Esophagus muscularis mucosa (tissue), 4 donors: ENCODE results near the gene AHCYL1. TPM values are rescaled to one million over a fixed set of nuclear protein-coding genes. Genes with fewer than 3 reads are reported as not detected.

Source experiments
- DNase-seq: peaks from one replicate; pipeline ENCODE4 v3.0.0-alpha.2; 2017; ENCODE audit errors: extremely low spot score
- H3K27ac ChIP-seq, 4 donors: fragments of 200-600 bp; sonication (generic); replicated peaks in 1 of 4; 1 replicate in 3 of 4; 2 replicates in 1 of 4; pipeline ENCODE4 v1.5.1; 2016 to 2019; ENCODE audit warnings: mild to moderate bottlenecking in 1 of 4
- H3K27me3 ChIP-seq, 4 donors: fragments of 200-600 bp; sonication (generic); one replicate each; pipeline versions ENCODE4 v1.5.1 to v1.6.0; 2016 to 2019
- H3K36me3 ChIP-seq, 4 donors: fragments of 200-600 bp; sonication (generic); one replicate each; pipeline ENCODE4 v1.5.1; 2016 to 2019
- H3K4me1 ChIP-seq, 4 donors: fragments of 200-600 bp; sonication (generic); one replicate each; pipeline ENCODE4 v1.5.1; 2016 to 2019
- H3K4me3 ChIP-seq, 4 donors: fragments of 200-600 bp; sonication (generic); 1 replicate in 2 of 4; 2 replicates in 2 of 4; pipeline ENCODE4 v1.5.1; 2016 to 2019; ENCODE audit warnings: mild to moderate bottlenecking in 4 of 4, moderate library complexity in 1 of 4
- H3K9me3 ChIP-seq, 4 donors: fragments of 200-600 bp; sonication (generic); 1 replicate in 3 of 4; 2 replicates in 1 of 4; pipeline ENCODE4 v1.5.1; 2016 to 2019
- EP300 ChIP-seq: sonication (generic); formaldehyde crosslinking; IDR thresholded peaks from one replicate; pipeline ENCODE4 v1.6.1; 2017; ENCODE audit warnings: antibody characterized with exemption
- POLR2A ChIP-seq: fragments of 450-650 bp; IDR thresholded peaks from one replicate; pipeline ENCODE4 v1.6.1; 2017; ENCODE audit warnings: antibody characterized with exemption, moderate library complexity, mild to moderate bottlenecking, low read depth
- POLR2AphosphoS5 ChIP-seq, 2 donors: sonication (generic); formaldehyde crosslinking; IDR thresholded peaks; one replicate each; pipeline ENCODE4 v1.6.1; 2017; ENCODE audit warnings: antibody characterized with exemption in 2 of 2
- WGBS: methylation state at CpG from one replicate; pipeline ENCODE4 v1.1.5; 2018; 5-methylcytosine and 5-hydroxymethylcytosine counted together
- intact Hi-C: fragments of 100-400 bp; cut with DNase I; formaldehyde crosslinking; loops from one replicate; pipeline ENCODE4 v1.15.1; 2023
- total RNA-seq, 4 donors: library from RNA; depleted of rRNA; stranded (reverse); fragments of >200 nt; gene quantifications; one replicate each; pipeline versions ENCODE4 v1.1.0 to v1.2.1, GENCODE V29; 2016
- TF ChIP-seq, protein P1 (sequence below), 3 experiments: fragments of 200-600 bp in 2 of 3; fragments of 450-650 bp in 1 of 3; sonication (generic) in 2 of 3; IDR thresholded peaks; one replicate each; pipeline ENCODE4 v1.5.1; 2017 to 2019; ENCODE audit warnings: antibody characterized with exemption in 3 of 3, mild to moderate bottlenecking in 2 of 3, moderate library complexity in 1 of 3

The AHCYL1 gene
- 100 to 1,000 TPM in 1 of 4 donors, 10 to 100 TPM in 3; 72.1 to 111 (median 91.0) TPM for total RNA-seq

- WGBS, result no CpG with 5 or more reads among the region's 79 CpGs
- Histone ChIP-seq H3K27ac (peak within 1 kb of the TSS; percentile 95 to 99 (median 97)), H3K9me3 (no peaks in the 10 kb centered on the region), H3K27me3 (no peaks in the 10 kb centered on the region), H3K4me3 (peak within 1 kb of the TSS; percentile 75 to 95 (median 82)), H3K4me1 (peaks cover 51 to 68% (median 58%) of the 10 kb centered on the region in 4 donors), H3K36me3 (no peaks in the 10 kb centered on the region)
- DNase-seq, result peak; percentile 100
- intact Hi-C loops, result loop anchor here (1.0 to 10.0 kb wide), 5 partner anchors 57 to 440 kb away; partner anchors contain the start of genes CSF1 and GNAI3
- TF ChIP-seq, protein P1, sequence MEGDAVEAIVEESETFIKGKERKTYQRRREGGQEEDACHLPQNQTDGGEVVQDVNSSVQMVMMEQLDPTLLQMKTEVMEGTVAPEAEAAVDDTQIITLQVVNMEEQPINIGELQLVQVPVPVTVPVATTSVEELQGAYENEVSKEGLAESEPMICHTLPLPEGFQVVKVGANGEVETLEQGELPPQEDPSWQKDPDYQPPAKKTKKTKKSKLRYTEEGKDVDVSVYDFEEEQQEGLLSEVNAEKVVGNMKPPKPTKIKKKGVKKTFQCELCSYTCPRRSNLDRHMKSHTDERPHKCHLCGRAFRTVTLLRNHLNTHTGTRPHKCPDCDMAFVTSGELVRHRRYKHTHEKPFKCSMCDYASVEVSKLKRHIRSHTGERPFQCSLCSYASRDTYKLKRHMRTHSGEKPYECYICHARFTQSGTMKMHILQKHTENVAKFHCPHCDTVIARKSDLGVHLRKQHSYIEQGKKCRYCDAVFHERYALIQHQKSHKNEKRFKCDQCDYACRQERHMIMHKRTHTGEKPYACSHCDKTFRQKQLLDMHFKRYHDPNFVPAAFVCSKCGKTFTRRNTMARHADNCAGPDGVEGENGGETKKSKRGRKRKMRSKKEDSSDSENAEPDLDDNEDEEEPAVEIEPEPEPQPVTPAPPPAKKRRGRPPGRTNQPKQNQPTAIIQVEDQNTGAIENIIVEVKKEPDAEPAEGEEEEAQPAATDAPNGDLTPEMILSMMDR (IDR thresholded peaks at IDR 0.05), result peak; percentile 98 to 99 (median 99)
- TF ChIP-seq POLR2AphosphoS5 (IDR thresholded peaks at IDR 0.05) (peak; percentile 100), POLR2A (peak; percentile 98), EP300 (peak; percentile 84)
Measured at GRCh38 chr1:109984456-109985246, at the start of gene AHCYL1. Gene AHCYL1 (plus strand): TSS chr1:109984765. CDS start chr1:109985053, 288 bp downstream.

DNA sequence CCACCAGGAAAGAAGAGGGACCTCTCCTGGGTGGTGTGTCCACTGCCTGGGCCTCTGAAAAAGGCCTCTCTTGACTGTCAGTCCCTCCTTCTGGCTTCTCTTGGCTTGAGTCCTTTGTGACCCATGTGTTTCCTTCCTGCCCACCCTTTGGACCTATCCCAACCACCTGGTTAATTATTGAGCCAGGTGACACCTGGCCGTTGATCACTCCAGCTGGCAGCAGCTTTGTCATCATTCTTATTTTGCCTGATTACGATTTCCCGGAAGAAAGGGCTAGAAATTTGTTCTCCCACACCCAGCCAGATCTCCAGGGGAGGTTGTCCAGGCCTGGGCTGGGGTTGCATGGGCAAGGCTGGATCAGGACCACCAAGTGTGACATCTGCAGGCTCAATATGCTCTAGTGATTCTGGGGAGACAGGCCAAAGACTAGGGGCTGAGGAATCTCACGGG, 49.1 kb upstream of the AHCYL1 start:
- 77% methylated on average over 3 of the region's 4 CpGs for WGBS
- H3K36me3 ChIP-seq, result peaks cover 0 to under 1% (median 0%) of the 10 kb centered on the region in 4 donors
- TF ChIP-seq, protein P1 (IDR thresholded peaks at IDR 0.05), result no peak
- TF ChIP-seq EP300, result no peak
- no peak for TF ChIP-seq POLR2AphosphoS5 (IDR thresholded peaks at IDR 0.05)
- TF ChIP-seq POLR2A, result no peak
- H3K27me3 ChIP-seq, result no peaks in the 10 kb centered on the region
- peaks cover 17 to 36% (median 20%) of the 10 kb centered on the region in 4 donors for H3K4me1 ChIP-seq
- DNase-seq, result no peak
- H3K4me3 ChIP-seq, result no peak overlapping the region
- H3K9me3 ChIP-seq, result peaks cover 0 to 14% (median 6%) of the 10 kb centered on the region in 4 donors
- intact Hi-C loops, result no loop called here
- no peak overlapping the region for H3K27ac ChIP-seq

GRCh38 chr1:109937738-109938137, 46.8 kb upstream of the AHCYL1 start:
- no peak for TF ChIP-seq EP300
- TF ChIP-seq POLR2A, result no peak
- TF ChIP-seq, protein P1 (IDR thresholded peaks at IDR 0.05), result no peak
- no peak for TF ChIP-seq POLR2AphosphoS5 (IDR thresholded peaks at IDR 0.05)
- Histone ChIP-seq H3K9me3 (peaks cover 0 to 14% (median 6%) of the 10 kb centered on the region in 4 donors), H3K27me3 (no peaks in the 10 kb centered on the region), H3K36me3 (no peaks in the 10 kb centered on the region), H3K4me3 (no peak overlapping the region), H3K4me1 (peaks cover 4 to 21% (median 9%) of the 10 kb centered on the region in 4 donors), H3K27ac (no peak overlapping the region)
- intact Hi-C loops, result no loop called here
- WGBS, result 100% methylated on average over 1 of the region's 1 CpG
- DNase-seq, result no peak

- 100% methylated on average over 2 of the region's 2 CpGs for WGBS
- no peak overlapping the region for H3K4me3 ChIP-seq
- peaks cover 4 to 20% (median 8%) of the 10 kb centered on the region in 4 donors for H3K4me1 ChIP-seq
- peaks cover 0 to 14% (median 6%) of the 10 kb centered on the region in 4 donors for H3K9me3 ChIP-seq
- intact Hi-C loops, result no loop called here
- no peak overlapping the region for H3K27ac ChIP-seq
- no peaks in the 10 kb centered on the region for H3K27me3 ChIP-seq
- no peaks in the 10 kb centered on the region for H3K36me3 ChIP-seq
- TF ChIP-seq POLR2AphosphoS5 (IDR thresholded peaks at IDR 0.05), result no peak
- TF ChIP-seq, protein P1 (IDR thresholded peaks at IDR 0.05), result no peak
- TF ChIP-seq POLR2A, result no peak
- TF ChIP-seq EP300, result no peak
- DNase-seq, result no peak
Measured at GRCh38 chr1:109938556-109938955, 46.0 kb upstream of the AHCYL1 start.
